Stimulated activated CD4-positive, alpha-beta T cell treated with anti-CD3 and anti-CD28 coated beads, Interleukin-2, amount 100 ng/mL, for 48 hours (primary cell): Measurements from ENCODE around the gene MYH1.
"Not testable (repeated sequence)": the region's sequence is repeated elsewhere in the genome, so short reads cannot be mapped to it uniquely, and the experiment has no call there.

ENCODE experiments used
- DNase-seq, 2 donors: peaks; one replicate each; pipeline ENCODE4 v3.0.0-alpha.2; 2020

MYH1 gene

DNA sequence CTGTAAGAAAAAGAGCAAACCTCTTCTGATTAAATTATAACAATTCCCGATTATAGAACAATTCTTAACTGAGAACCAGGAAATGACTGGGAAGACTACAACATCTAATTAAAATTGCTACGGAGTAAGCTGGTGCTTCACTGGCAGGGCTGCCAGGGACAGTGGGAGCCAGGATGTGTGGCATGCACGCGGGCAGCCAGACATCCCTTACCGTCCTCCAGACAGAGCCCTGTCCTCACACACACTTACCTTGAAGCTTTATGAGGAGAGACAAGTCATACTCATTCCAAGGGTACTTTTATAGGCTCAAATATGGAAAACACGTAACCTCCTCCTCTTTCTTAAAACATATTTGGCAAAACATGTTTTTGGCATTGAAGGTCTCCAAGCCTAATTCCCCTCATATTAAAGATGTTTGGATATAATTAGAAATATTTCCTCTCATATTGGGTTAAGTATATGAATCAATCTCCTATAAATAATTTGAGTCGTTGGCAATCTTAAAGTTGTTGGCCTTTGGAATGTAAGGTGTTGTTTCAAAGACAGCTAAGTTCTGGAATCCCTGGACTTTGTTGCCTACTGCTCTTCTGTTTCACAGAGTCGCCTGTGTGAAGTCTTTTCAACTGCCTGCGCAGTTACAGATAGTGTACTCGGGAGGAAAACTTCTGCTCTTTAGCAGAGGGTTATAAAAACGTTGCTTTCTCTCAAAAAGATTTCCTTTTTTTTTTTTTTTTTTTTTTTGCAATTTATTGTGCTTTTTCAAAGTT is at the start of gene MYH1:
Gene MYH1, minus strand, starts transcription at position 272 of the 767 bp plus-strand sequence. CDS start 1,900 bp downstream, outside the sequence.
- no peak for DNase-seq

- no peak for DNase-seq
Measured at GRCh38 chr17:10563991-10564660, 45.8 kb upstream of the MYH1 start.

DNA sequence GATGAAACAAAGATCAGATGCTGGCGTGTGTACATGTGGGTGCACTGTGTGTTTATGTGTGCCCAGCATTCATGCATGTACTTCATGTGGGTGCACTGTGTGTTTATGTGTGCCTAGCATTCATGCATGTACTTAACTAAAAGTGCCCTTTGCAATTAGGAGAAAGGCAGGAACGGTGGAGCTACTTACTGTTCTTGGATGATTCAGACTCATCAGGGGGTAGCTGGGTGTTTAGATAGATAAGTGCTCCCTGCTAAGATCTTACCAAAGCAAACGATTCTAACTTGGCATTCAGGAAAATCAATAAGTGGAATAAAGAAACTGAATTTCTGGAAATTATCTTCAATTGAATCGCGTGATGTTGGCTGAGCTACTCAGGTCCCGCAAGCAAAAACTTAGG is 39.7 kb upstream of the MYH1 start:
- no peak for DNase-seq

- DNase-seq: no peak
Measured at GRCh38 chr17:10557422-10557821, 39.1 kb upstream of the MYH1 start.

GRCh38 chr17:10556301-10557005 is 38.1 kb upstream of the MYH1 start:
- DNase-seq: no peak

- no peak for DNase-seq
Measured at GRCh38 chr17:10550014-10550413, 31.7 kb upstream of the MYH1 start.

- DNase-seq: no peak
Measured at GRCh38 chr17:10549096-10549842, 30.9 kb upstream of the MYH1 start, which contains the start of gene MYH2. Gene MYH2 (minus strand): TSS chr17:10549658. CDS start chr17:10547920, 1,738 bp downstream.

DNA sequence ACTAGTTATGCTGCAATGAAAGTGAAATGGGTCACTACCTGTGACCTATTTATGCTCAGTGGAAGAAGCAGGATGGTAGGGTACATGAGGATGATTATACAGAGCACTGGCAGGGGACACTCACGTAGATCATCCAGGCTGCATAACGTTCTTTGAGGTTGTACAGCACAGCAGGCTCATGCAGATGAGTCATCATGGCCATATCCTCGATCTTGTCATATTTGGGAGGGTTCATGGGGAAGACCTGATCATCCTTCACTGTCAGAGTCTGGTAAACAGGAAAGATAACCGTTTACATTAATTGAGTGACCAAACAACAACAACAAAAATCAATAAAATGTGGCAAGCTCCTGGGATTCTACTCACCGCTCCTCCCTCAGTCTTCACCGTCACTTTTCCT is 29.0 kb upstream of the MYH1 start:
- no peak for DNase-seq

GRCh38 chr17:10543486-10543885 is 25.1 kb upstream of the MYH1 start:
- DNase-seq: not testable (repeated sequence)

GRCh38 chr17:10541179-10541578 is 22.8 kb upstream of the MYH1 start:
- DNase-seq: not testable (repeated sequence)

- DNase-seq: no peak
Measured at GRCh38 chr17:10532026-10532425, 13.7 kb upstream of the MYH1 start.

GRCh38 chr17:10527419-10527818 is 9.1 kb upstream of the MYH1 start:
- DNase-seq: no peak

- no peak for DNase-seq
Measured at GRCh38 chr17:10526517-10526916, 8.2 kb upstream of the MYH1 start.

DNA sequence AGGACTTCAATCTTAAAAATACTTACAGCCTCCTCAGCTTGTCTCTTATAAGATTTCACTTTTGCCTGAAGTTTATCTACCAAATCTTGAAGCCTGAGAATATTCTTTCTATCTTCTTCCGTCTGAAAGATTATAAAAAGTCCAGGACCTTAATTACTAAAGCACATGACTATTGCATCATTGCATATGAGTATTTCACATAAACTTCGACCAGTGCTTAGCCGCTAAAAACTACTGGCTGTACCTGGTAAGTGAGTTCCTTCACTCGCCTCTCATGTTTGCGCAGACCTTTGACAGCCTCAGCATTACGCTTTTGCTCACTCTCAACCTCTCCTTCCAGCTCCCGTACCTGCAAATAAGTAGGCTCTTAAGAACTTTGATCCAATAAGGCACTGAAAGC is 4.7 kb upstream of the MYH1 start:
- DNase-seq: no peak

DNA sequence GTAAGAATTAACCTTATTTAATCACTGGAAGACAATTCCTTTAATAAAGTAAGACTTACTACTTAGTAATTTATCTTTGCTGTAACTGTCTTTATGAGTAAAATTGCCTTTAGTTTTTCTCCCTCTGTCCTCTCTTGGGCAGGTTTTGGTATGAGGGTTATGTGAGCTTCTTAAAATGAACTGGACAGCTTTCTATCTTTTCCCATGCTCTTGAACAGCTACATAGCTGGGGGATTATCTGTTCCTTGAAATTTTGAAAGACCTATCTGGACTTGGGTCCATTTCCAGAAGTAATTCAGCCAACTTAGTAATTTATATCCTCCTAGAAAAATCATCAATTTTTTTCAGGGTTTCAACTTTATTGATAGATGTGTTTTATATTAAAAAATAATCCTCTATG is 3.6 kb upstream of the MYH1 start:
- no peak for DNase-seq

GRCh38 chr17:10516638-10517037 is 1.7 kb downstream of the MYH1 start:
- DNase-seq: no peak

DNA sequence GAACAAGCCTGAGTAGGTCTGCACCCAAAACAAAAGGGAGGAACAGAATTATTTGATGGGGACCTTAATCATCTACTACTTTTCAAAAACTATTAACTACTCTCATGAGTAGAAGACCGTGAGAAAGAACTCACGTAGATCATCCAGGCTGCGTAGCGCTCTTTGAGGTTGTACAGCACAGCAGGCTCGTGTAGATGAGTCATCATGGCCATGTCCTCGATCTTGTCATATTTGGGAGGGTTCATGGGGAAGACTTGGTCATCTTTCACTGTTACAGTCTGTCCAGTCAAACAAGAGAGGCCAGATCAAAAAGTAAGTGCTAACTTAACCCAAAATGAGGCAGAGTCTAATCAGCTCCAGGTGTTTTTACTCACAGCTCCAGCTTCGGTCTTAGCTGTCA is 2.3 kb downstream of the MYH1 start:
- no peak for DNase-seq

GRCh38 chr17:10513299-10514067 is 4.9 kb downstream of the MYH1 start:
- no peak for DNase-seq

DNA sequence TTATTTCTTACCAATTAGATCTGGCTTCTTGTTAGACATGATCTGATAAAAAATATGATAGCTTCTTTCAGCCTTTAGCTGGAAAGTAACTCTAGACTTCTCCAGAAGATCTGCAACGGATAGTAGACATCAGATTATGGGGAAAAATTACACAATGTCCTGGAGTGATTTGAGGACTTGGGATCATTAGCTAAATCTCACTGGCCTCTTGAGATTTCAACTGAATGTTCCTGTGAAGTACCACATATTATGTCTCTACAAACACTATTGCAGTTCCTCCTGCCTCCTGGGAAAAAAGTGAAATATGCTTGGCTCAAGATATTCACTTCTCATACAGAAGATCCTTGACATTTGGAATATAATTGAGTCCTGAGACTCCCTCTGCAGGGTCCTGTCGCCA is 5.5 kb downstream of the MYH1 start:
- DNase-seq: no peak

DNA sequence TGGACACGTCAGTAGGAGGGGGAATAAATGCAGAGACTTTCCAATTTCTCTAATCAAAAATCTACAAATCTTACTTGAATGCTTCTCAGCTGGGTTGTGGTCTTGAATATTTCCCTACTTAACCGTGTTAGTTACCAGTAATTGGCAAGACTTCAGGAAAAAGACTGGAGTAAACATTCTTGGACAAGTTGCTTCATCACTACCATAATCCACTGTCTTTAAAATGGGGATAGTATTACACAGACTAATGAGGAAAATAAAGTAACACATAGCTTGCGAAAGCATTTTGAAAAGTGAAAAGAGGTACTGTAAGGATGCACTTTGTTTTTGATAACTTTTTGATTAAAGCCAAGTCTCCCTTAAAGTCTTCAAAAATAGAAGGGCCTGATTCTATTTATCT is 18.4 kb downstream of the MYH1 start:
- no peak for DNase-seq

GRCh38 chr17:10492004-10492403 is 26.3 kb downstream of the MYH1 start:
- DNase-seq: no peak

- no peak for DNase-seq
Measured at GRCh38 chr17:10482252-10482651, 36.1 kb downstream of the MYH1 start.
